ENCODE measurements around the gene ATXN1. TPM values are rescaled to one million over a fixed set of nuclear protein-coding genes. Genes with fewer than 3 reads are reported as not detected.

Gene ATXN1
- total RNA-seq, 1 donor from 2014 or later, result 33.7 TPM

DNA sequence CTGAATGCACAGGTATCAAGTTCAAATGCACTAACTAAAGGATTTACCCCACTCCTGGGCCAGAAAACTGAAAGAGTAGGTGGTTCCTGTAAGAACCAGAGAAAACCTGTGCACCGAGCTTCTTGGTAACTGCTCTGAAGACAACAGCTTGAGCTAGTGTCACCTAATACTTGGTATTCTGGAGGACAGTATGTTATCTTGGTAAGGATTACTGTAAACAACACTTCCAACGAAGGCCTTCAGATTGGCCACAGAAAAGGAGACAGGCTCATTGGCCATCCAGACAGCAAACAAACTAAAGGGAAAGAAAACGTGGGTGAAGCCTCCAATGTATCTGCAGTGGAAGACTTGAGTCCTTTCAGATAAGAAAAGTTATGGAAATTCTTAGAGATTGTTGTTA lies 461.4 kb downstream of the ATXN1 start:
- TF ChIP-seq, protein P1, sequence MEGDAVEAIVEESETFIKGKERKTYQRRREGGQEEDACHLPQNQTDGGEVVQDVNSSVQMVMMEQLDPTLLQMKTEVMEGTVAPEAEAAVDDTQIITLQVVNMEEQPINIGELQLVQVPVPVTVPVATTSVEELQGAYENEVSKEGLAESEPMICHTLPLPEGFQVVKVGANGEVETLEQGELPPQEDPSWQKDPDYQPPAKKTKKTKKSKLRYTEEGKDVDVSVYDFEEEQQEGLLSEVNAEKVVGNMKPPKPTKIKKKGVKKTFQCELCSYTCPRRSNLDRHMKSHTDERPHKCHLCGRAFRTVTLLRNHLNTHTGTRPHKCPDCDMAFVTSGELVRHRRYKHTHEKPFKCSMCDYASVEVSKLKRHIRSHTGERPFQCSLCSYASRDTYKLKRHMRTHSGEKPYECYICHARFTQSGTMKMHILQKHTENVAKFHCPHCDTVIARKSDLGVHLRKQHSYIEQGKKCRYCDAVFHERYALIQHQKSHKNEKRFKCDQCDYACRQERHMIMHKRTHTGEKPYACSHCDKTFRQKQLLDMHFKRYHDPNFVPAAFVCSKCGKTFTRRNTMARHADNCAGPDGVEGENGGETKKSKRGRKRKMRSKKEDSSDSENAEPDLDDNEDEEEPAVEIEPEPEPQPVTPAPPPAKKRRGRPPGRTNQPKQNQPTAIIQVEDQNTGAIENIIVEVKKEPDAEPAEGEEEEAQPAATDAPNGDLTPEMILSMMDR (conservative IDR thresholded peaks at IDR 0.05), result no peak
- H3K4me1 Mint-ChIP-seq (ENCODE audit: unreplicated experiment), result peaks cover 5% of the 10 kb centered on the region
- no peak overlapping the region for H3K27ac Mint-ChIP-seq
- DNase-seq (ENCODE audit: extremely low spot score, unreplicated experiment), result no peak
- H3K9me3 Mint-ChIP-seq, result no peaks in the 10 kb centered on the region
- peaks cover 4% of the 10 kb centered on the region for H3K36me3 Mint-ChIP-seq
- no peak overlapping the region for H3K4me3 Mint-ChIP-seq
- H3K27me3 Mint-ChIP-seq, result no peaks in the 10 kb centered on the region

DNA sequence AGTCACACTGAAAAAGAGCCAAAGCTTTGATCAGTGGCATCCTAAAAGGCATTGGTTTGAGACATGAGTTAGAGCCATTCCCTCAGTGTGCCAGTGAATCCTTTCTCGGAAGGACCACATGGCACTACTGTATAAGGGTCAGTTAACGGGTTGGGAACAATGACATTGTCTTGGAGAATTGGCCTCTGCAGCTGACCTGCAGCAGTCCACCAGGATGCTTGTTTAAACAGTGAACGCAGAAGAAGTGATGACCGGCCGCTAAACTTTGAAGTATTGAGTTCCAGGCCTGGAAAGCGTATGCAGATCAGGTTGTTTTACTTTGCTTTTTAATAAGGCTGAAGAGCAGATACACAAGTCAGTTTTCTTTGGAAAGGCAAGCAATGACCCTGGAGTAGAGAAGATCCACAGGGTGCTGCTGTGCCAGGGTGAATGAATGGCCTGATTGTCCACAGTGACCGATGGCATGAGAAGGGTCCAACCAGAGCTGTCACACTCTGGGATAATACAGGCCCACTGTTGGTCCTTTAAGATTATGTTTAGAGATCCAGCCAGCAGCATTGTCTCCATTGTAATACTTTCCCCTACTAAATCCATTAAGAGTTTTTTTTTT lies 465.1 kb downstream of the ATXN1 start:
- Mint-ChIP-seq H3K36me3 (no peaks in the 10 kb centered on the region), H3K4me3 (no peak overlapping the region), H3K4me1 (ENCODE audit: unreplicated experiment) (no peaks in the 10 kb centered on the region), H3K27me3 (peaks cover 8% of the 10 kb centered on the region), H3K27ac (no peak overlapping the region), H3K9me3 (no peaks in the 10 kb centered on the region)
- no peak for DNase-seq (ENCODE audit: extremely low spot score, unreplicated experiment)
- TF ChIP-seq, protein P1 (conservative IDR thresholded peaks at IDR 0.05), result no peak

DNA sequence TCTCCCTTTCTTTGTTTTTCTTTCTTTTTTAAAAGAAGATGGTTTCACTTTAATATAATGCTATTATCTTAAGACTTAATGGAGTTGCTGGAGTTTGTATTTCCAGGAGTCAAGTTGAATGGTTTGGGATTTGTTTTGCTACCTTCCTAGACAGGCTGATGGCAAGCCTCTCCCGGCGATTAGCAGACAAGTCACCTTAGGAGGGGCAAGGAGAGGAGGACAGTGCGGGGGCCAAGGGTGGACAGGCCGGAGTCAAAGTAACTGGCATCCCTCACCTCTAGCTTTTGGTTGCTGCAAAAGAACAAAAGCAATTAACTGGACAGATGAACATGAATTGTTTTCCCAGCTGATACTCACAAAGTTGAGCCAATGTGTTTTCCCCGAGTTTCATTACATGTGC lies 465.8 kb downstream of the ATXN1 start:
- H3K4me3 Mint-ChIP-seq, result no peak overlapping the region
- no peaks in the 10 kb centered on the region for H3K4me1 Mint-ChIP-seq (ENCODE audit: unreplicated experiment)
- H3K27me3 Mint-ChIP-seq, result peaks cover 10% of the 10 kb centered on the region
- H3K27ac Mint-ChIP-seq, result no peak overlapping the region
- H3K9me3 Mint-ChIP-seq, result no peaks in the 10 kb centered on the region
- DNase-seq (ENCODE audit: extremely low spot score, unreplicated experiment), result no peak
- H3K36me3 Mint-ChIP-seq, result no peaks in the 10 kb centered on the region
- TF ChIP-seq, protein P1 (conservative IDR thresholded peaks at IDR 0.05), result no peak

DNA sequence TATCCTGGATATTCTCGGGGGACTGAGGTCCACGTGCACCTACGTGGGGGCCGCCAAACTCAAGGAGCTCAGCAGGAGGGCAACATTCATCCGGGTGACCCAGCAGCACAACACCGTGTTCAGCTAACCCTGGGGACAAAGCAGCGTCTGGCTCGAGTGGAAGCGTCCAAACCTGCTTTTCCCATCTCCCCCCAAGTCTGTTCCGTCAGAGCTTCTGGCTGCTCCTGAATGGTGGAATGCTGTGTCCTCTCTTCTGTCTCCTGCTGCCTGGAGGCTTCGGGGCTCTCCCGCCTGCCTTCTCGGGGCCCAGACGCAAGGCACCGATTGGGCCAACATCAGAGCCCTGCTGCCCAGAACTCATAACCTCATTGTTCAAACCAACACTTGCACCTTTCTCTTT lies 466.2 kb downstream of the ATXN1 start:
- DNase-seq (ENCODE audit: extremely low spot score, unreplicated experiment), result no peak
- Mint-ChIP-seq H3K9me3 (no peaks in the 10 kb centered on the region), H3K4me3 (no peak overlapping the region), H3K36me3 (no peaks in the 10 kb centered on the region), H3K27ac (no peak overlapping the region), H3K4me1 (ENCODE audit: unreplicated experiment) (no peaks in the 10 kb centered on the region), H3K27me3 (peaks cover 12% of the 10 kb centered on the region)
- TF ChIP-seq, protein P1 (conservative IDR thresholded peaks at IDR 0.05), result no peak

DNA sequence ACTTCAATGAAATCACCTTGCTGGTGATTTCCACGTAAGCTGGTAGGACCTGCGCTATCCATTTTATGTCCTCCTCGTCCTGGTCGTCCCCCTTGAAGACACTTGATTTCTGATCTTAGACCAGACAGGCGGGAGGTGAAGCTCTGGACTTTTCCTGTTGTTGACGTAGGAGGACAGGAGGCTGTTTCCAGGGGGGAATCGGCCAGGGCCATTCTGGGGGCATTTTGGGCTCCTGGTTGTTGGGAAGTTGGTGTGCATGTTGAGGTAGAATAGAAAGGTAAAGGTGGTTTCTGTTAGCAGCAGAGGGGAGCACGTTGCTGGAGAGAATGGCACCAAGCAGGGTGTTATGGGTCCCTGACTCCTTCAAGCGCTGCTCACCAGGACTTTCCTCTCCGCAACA lies 466.9 kb downstream of the ATXN1 start:
- TF ChIP-seq, protein P1 (conservative IDR thresholded peaks at IDR 0.05), result no peak

DNA sequence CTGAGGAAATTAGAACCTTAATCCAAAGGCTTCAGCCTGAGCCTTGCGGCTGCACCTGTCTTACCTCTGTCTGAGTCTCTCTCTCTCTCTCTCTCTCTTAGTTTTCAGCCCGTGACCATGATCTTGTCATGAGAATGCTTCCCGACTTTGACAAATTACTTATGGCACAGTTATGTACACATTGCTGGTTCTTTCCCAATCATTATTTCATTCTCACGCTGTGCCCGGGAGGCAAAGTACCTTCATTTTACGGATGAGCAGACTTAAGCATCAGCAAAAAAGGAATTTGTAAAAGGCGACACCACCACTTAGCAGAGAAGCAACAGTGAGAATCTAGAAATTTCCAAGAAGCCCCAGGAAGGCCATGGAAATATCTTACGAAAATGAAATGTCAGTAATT lies 468.3 kb downstream of the ATXN1 start:
- Mint-ChIP-seq H3K36me3 (no peaks in the 10 kb centered on the region), H3K27ac (no peak overlapping the region), H3K4me1 (ENCODE audit: unreplicated experiment) (no peaks in the 10 kb centered on the region), H3K9me3 (no peaks in the 10 kb centered on the region), H3K4me3 (no peak overlapping the region), H3K27me3 (peaks cover 12% of the 10 kb centered on the region)
- TF ChIP-seq, protein P1 (conservative IDR thresholded peaks at IDR 0.05), result no peak
- no peak for DNase-seq (ENCODE audit: extremely low spot score, unreplicated experiment)

More for the DNA sequence above, 466.9 kb downstream of the ATXN1 start:
- Mint-ChIP-seq H3K9me3 (no peaks in the 10 kb centered on the region), H3K27me3 (peaks cover 12% of the 10 kb centered on the region), H3K36me3 (no peaks in the 10 kb centered on the region), H3K27ac (no peak overlapping the region), H3K4me3 (no peak overlapping the region), H3K4me1 (ENCODE audit: unreplicated experiment) (no peaks in the 10 kb centered on the region)
- no peak for DNase-seq (ENCODE audit: extremely low spot score, unreplicated experiment)
